Cardiac fibroblast (primary cell): Measurements from ENCODE around the gene TMEM243.

ENCODE experiments used
- DNase-seq, 2 donors: peaks; one replicate each; pipeline versions ENCODE4 v3.0.0 to v3.0.0-alpha.2; 2010; ENCODE audit warnings: low read depth in 2 of 2
- H3K4me3 ChIP-seq, 2 donors: replicated peaks in 1 of 2; 1 replicate in 1 of 2; 2 replicates in 1 of 2; pipeline ENCODE4 v1.5.1; 2011; ENCODE audit warnings: low read depth in 2 of 2, low read length in 2 of 2, mild to moderate bottlenecking in 2 of 2, moderate library complexity in 1 of 2
- CTCF ChIP-seq: IDR thresholded peaks from one replicate; pipeline ENCODE4 v1.5.1; 2011; ENCODE audit warnings: low read depth, mild to moderate bottlenecking, low read length, inconsistent platforms

The TMEM243 gene

GRCh38 chr7:87188930-87189329 lies 30.6 kb downstream of the TMEM243 start:
- DNase-seq = no peak
- H3K4me3 ChIP-seq = no peak overlapping the region
- no peak for TF ChIP-seq CTCF

DNA sequence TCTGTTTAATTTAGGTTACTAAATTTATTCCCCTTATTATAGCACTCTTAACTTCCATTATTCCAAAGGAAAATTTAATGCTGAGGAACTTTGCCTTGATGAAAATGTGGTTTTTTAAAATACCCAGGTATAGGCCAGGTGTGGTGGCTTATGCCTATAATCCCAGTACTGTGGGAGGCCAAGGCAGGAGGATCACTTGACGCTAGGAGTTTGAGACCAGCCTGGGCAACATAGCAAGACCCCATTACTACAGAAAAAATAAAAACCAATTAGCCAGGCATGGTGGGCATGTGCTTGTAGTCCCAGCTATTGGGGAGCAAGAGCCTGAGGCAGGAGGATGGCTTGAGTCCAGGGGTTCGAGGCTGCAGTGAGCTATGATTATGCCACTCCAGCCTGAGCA lies 32.4 kb downstream of the TMEM243 start:
- DNase-seq = no peak
- no peak for TF ChIP-seq CTCF
- H3K4me3 ChIP-seq = no peak overlapping the region

DNA sequence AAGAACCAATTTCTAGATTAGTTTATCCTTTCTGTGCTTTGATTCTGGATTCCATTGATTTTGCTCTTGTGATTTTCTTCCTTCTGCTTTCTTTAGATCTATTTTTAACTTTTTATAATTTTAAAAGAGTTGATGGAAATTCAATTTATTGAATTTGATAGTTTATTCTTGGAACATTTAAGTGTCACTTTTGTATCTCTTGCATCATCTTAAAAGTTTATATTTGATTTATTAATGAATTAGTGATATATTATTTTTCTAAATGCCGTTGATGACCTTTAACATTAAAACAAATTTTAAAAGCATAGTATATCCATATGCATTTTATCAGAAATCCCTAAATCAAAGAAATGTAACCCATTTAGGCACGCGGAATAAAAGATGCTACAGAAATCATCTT lies 40.4 kb downstream of the TMEM243 start:
- no peak for TF ChIP-seq CTCF
- no peak for DNase-seq
- H3K4me3 ChIP-seq = no peak overlapping the region

DNA sequence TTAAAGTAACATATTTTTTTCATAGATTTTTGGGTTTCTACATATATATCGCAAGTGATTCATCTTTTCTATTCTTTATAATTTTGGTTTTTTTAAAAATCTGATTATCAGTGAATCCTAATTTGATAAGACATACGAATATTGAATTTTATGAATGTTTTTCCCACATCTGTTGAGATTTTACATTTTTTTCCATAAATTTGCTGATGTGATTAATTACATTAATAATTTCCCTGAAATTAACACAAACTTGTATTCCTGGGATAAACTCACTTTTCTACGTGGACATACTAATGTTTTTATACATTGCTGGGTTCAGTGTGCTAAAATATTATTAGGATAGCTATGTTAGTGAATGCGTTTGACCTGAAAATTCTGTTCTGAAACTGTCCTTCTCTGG lies 41.2 kb downstream of the TMEM243 start:
- TF ChIP-seq CTCF = no peak
- DNase-seq = no peak
- H3K4me3 ChIP-seq = no peak overlapping the region

DNA sequence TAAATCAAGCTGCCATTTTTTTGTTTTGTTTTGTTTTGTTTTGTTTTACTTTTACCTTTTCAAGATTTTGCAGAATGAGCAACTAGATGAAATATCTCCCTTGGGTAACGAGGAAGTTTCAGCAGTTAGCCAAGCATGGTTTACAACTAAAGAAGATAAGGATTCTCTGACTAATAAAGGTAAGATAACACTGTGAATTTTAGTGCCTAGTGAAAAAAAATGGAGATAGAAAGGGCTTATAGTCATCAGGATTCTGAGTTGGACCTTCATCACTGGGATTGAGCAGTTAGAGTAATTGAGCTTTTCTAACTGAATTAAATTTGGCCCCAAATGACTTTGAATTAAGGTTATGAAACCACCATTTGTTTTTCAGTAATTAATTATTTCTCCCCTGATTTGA lies 46.1 kb downstream of the TMEM243 start:
- no peak for TF ChIP-seq CTCF
- no peak for DNase-seq
- no peak overlapping the region for H3K4me3 ChIP-seq

DNA sequence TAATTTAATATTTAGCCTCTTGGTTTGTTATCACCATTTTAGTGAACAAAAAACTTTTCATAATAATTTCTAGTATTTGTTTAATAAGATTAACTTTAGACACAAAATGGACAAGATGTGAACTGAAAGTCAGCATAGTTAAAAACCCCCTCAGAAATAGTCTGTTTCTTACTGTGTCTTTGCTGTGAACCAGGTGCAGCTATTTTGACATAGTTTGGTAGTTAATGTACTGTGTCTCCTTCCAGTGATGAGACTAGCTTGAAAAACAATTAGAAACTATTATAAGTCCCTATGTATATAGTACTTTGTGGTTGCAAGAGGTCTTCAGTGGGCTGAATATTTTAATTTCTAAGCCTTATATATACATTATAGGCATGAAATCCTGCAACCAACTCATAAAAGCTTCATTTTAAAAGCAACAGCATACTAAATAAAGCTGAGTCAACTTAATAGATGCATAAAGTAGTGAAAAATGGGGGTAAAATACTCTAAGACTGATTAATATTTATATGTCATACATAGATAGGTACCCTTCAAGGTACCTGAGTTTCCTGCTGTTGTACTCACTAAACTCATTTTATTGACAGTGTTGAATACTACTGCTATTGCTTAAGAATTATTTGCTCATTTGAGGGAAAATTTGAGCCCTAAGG lies 48.1 kb downstream of the TMEM243 start:
- H3K4me3 ChIP-seq = no peak overlapping the region
- DNase-seq = no peak
- TF ChIP-seq CTCF = no peak

GRCh38 chr7:87170828-87171227 lies 48.7 kb downstream of the TMEM243 start:
- DNase-seq = no peak
- no peak overlapping the region for H3K4me3 ChIP-seq
- no peak for TF ChIP-seq CTCF
